ENCODE results near the gene PODN.

DNA sequence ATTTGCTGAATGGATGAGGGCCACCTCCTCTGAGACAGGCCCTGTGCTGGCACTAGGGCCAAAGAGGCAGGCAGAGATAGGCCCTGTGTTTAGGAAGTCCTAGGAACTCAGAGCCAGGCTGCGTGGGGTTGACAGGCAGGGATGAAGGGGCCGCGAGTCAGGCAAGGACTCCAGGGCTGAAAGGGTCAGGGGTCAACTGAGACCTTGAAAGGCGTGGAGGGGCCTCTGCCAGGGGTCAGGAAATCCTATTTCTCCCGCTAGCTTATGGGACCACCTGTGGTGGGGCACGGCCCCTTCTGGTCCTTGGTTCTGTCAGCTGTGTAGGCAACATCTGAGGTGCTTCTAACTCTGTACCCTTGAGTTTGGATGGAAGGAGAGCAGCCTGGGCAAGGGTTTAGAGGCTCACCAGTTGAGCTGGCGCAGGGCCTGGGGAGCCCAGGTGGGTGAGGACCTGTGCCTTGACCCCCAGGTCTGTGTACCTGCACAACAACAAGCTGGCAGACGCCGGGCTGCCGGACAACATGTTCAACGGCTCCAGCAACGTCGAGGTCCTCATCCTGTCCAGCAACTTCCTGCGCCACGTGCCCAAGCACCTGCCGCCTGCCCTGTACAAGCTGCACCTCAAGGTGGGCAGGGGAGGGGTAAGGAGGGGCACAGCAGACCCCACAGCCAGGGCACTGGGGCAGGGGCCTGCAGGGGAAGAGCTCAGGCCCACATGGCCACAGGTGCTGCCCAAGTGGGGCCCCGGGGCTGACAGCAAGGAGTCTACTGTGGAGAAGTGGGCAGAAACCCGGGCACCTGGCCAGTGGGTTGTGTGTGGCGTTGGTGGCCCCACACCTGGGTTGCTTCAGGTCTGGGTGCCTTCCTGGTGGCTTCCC lies 14.9 kb downstream of the PODN start:
- TF ChIP-seq, protein P1, sequence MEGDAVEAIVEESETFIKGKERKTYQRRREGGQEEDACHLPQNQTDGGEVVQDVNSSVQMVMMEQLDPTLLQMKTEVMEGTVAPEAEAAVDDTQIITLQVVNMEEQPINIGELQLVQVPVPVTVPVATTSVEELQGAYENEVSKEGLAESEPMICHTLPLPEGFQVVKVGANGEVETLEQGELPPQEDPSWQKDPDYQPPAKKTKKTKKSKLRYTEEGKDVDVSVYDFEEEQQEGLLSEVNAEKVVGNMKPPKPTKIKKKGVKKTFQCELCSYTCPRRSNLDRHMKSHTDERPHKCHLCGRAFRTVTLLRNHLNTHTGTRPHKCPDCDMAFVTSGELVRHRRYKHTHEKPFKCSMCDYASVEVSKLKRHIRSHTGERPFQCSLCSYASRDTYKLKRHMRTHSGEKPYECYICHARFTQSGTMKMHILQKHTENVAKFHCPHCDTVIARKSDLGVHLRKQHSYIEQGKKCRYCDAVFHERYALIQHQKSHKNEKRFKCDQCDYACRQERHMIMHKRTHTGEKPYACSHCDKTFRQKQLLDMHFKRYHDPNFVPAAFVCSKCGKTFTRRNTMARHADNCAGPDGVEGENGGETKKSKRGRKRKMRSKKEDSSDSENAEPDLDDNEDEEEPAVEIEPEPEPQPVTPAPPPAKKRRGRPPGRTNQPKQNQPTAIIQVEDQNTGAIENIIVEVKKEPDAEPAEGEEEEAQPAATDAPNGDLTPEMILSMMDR (conservative IDR thresholded peaks at IDR 0.05) = no peak
- no peak for TF ChIP-seq ZFX (IDR thresholded peaks at IDR 0.05)
